Activated B cell treated with CpG ODN at 0.5 μM for 24 hours (primary cell): Measurements from ENCODE around the gene FUCA2. TPM values are rescaled to one million over a fixed set of nuclear protein-coding genes. Genes with fewer than 3 reads are reported as not detected.

Source experiments
- ATAC-seq: fragments of 200-7000 bp; cut with Tn5 transposase; one replicate; pipeline ENCODE4 v1.10.0; 2021; ENCODE audit warnings: low read depth, mild to moderate bottlenecking, moderate library complexity
- CTCF ChIA-PET: fragments of 350-600 bp; sonication (Branson Sonifier 250); formaldehyde crosslinking; loops from one replicate; lab custom pipeline; 2021; ENCODE audit warnings: antibody characterized with exemption; lab: Charles Lee
- POLR2A ChIA-PET: fragments of 350-600 bp; sonication (Branson Sonifier 250); formaldehyde crosslinking; loops from one replicate; lab custom pipeline; 2021; ENCODE audit warnings: antibody characterized with exemption; lab: Charles Lee
- DNase-seq: peaks from one replicate; pipeline ENCODE4 v3.0.0; 2022
- H3K27ac Mint-ChIP-seq: one replicate; pipeline ENCODE4 v1.8.0; 2020; ENCODE audit warnings: mixed read lengths
- H3K27me3 Mint-ChIP-seq: one replicate; pipeline ENCODE4 v1.8.0; 2021; ENCODE audit warnings: mixed read lengths
- H3K36me3 Mint-ChIP-seq: one replicate; pipeline ENCODE4 v1.8.0; 2021; ENCODE audit warnings: low read depth, mixed read lengths
- H3K4me1 Mint-ChIP-seq: one replicate; pipeline ENCODE4 v1.8.0; 2021; ENCODE audit warnings: mixed read lengths
- H3K4me3 Mint-ChIP-seq: one replicate; pipeline ENCODE4 v1.8.0; 2020; ENCODE audit warnings: mild to moderate bottlenecking, mixed read lengths
- H3K9me3 Mint-ChIP-seq: one replicate; pipeline ENCODE4 v1.8.0; 2020; ENCODE audit warnings: mixed read lengths
- CTCF ChIP-seq: fragments of 200-600 bp; IDR thresholded peaks from one replicate; pipeline ENCODE4 v1.8.0; 2022; ENCODE audit warnings: antibody characterized with exemption, mild to moderate bottlenecking
- intact Hi-C: fragments of 100-400 bp; cut with micrococcal nuclease; formaldehyde crosslinking; loops from one replicate; pipeline ENCODE4 v1.15.1; 2024
- total RNA-seq: library from RNA; stranded (reverse); gene quantifications from 2 replicates; pipeline ENCODE4 v1.2.3, GENCODE V29; 2022

FUCA2 gene
- total RNA-seq, 1 donor from 2014 or later: 8.7 TPM

DNA sequence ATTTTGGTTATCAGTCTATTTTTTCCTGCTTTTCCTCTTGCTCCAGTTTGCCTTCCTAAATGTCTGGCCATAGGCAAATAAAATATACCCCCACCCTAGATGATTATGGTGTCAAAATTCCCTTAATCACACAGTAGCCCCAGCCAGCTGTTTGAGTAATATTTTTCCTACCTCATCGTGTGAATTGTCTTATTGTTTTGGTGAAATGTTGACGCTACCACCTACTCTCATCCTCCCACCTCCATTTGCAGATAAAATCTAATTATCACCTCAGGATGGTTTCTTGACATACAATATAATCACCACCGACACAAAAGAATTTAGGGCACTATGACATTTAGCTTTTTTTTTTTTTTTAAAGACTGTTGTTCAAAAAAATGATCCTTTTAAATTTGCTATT, 44.1 kb upstream of the FUCA2 start:
- ATAC-seq (no peak), DNase-seq (no peak)
- CTCF ChIA-PET: interaction anchor here (1.4 kb wide), 1 partner anchor 20 kb away, joined by 4 read pairs; no protein-coding TSS in a partner anchor
- no peaks in the 10 kb centered on the region for H3K27me3 Mint-ChIP-seq
- POLR2A ChIA-PET: interaction anchor here (1.4 kb wide), 1 partner anchor 44 kb away, joined by 3 read pairs; the partner anchor contains the start of gene FUCA2
- no peak for TF ChIP-seq CTCF
- no peaks in the 10 kb centered on the region for H3K36me3 Mint-ChIP-seq
- H3K4me3 Mint-ChIP-seq: no peak overlapping the region
- H3K4me1 Mint-ChIP-seq: peaks cover 4% of the 10 kb centered on the region
- H3K9me3 Mint-ChIP-seq: no peaks in the 10 kb centered on the region
- intact Hi-C loops: loop anchor here (2.0 kb wide), 1 partner anchor 19 kb away; no protein-coding TSS in a partner anchor
- H3K27ac Mint-ChIP-seq: no peak overlapping the region

GRCh38 chr6:143555071-143555492, 43.6 kb upstream of the FUCA2 start:
- peaks cover 4% of the 10 kb centered on the region for H3K4me1 Mint-ChIP-seq
- no peak for TF ChIP-seq CTCF
- H3K4me3 Mint-ChIP-seq: no peak overlapping the region
- ChIA-PET CTCF (no interaction called here), POLR2A (interaction anchor here (0.6 to 1.4 kb wide), 2 partner anchors 42 to 44 kb away, joined by 3 to 4 read pairs; partner anchors contain the start of gene FUCA2)
- H3K36me3 Mint-ChIP-seq: no peaks in the 10 kb centered on the region
- no peaks in the 10 kb centered on the region for H3K27me3 Mint-ChIP-seq
- DNase-seq (no peak), ATAC-seq (no peak)
- no peaks in the 10 kb centered on the region for H3K9me3 Mint-ChIP-seq
- intact Hi-C loops: loop anchor here (2.0 kb wide), 1 partner anchor 18 kb away; no protein-coding TSS in a partner anchor
- H3K27ac Mint-ChIP-seq: no peak overlapping the region

DNA sequence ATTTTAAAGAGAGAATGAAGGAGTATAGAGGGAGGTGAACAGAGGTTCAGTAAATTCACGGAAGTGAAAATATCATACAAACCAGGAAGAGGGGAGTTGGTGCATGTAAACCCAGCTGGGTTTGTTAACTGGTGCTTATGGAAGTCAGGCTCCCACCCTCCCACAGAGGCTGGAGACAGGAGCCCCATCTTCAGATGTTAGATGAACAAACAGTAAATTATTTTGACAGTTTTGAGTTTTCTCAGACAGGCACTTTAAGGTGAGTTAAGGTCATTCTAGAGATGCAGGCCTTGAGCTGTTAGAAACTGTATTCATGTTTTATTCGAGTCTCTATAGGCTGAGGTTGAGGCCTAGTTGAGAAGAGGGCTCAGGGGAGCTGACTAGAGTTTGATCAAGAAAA, 41.8 kb upstream of the FUCA2 start:
- no peak for TF ChIP-seq CTCF
- no peak overlapping the region for H3K4me3 Mint-ChIP-seq
- H3K27me3 Mint-ChIP-seq: no peaks in the 10 kb centered on the region
- no peak overlapping the region for H3K27ac Mint-ChIP-seq
- ATAC-seq: no peak
- intact Hi-C loops: no loop called here
- no peak for DNase-seq
- ChIA-PET CTCF (interaction anchor here (1.1 kb wide), 1 partner anchor 22 kb away, joined by 3 read pairs; no protein-coding TSS in a partner anchor), POLR2A (interaction anchor here (0.6 kb wide), 1 partner anchor 10 kb away, joined by 3 read pairs; no protein-coding TSS in a partner anchor)
- H3K36me3 Mint-ChIP-seq: no peaks in the 10 kb centered on the region
- peaks cover 4% of the 10 kb centered on the region for H3K4me1 Mint-ChIP-seq
- H3K9me3 Mint-ChIP-seq: no peaks in the 10 kb centered on the region

- POLR2A ChIA-PET: no interaction called here
- intact Hi-C loops: no loop called here
- Mint-ChIP-seq H3K9me3 (no peaks in the 10 kb centered on the region), H3K27ac (no peak overlapping the region), H3K36me3 (no peaks in the 10 kb centered on the region), H3K27me3 (no peaks in the 10 kb centered on the region), H3K4me3 (no peak overlapping the region), H3K4me1 (peaks cover 2% of the 10 kb centered on the region)
- no peak for TF ChIP-seq CTCF
- ATAC-seq: no peak
- CTCF ChIA-PET: no interaction called here
- DNase-seq: no peak
Observed at GRCh38 chr6:143549949-143550268, 38.4 kb upstream of the FUCA2 start.

DNA sequence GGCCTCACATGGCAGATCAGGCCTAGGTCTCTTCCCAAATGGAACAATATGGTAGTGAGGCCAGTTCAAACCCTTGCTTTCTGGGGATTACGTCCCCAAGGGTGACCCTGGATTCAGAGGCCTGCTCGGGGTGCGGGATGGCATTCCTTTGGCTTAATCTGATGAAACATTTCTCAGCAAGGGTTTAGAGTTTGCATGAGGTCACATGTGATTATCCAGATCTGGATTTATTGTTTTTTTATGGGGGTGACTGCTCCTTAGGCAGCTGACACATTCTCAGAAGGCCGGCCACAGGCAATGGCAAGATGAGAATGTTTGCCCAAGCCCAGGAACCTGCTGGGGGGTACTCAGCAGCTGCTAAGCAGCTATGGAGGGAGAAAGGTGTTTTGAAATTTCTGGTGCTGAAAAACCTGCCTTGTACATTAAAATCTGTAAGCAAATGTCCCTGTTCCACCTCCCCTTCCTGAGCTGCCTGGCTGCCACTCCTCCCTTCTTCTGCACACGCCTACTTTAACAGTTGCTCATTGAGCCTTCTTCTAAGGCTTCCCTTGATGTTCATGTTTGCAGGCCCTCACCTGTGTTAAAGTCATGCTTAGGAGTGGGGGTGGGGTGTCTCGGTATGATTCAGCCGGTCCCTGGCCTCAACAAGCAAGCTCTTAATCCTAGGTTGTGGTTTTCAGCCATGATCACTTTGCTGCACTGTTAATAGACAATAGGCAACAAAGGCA, 37.9 kb upstream of the FUCA2 start:
- no peaks in the 10 kb centered on the region for H3K27me3 Mint-ChIP-seq
- no peaks in the 10 kb centered on the region for H3K36me3 Mint-ChIP-seq
- POLR2A ChIA-PET: no interaction called here
- H3K9me3 Mint-ChIP-seq: no peaks in the 10 kb centered on the region
- no peak for TF ChIP-seq CTCF
- DNase-seq (no peak), ATAC-seq (no peak)
- no peak overlapping the region for H3K4me3 Mint-ChIP-seq
- CTCF ChIA-PET: no interaction called here
- intact Hi-C loops: no loop called here
- H3K27ac Mint-ChIP-seq: no peak overlapping the region
- no peaks in the 10 kb centered on the region for H3K4me1 Mint-ChIP-seq
